ENCODE data around the gene ALOX5AP.

- TF ChIP-seq TAF1 (IDR thresholded peaks at IDR 0.05; ENCODE audit: low read depth, low read length) (no peak), POLR2A (IDR thresholded peaks at IDR 0.05; ENCODE audit: low read depth, low read length) (no peak), POLR2AphosphoS5 (IDR thresholded peaks at IDR 0.05; ENCODE audit: low read depth, low read length) (no peak), POU2F2 (IDR thresholded peaks at IDR 0.05; ENCODE audit: low read depth, low read length) (no peak)
Observed at GRCh38 chr13:30786648-30787047, 51.3 kb downstream of the ALOX5AP start.
